Ovary (tissue), 3 donors: ENCODE measurements around the gene CRYBA2.

Source experiments
- POLR2A ChIP-seq: fragments of 450-650 bp; IDR thresholded peaks from one replicate; pipeline ENCODE4 v1.6.1; 2017; ENCODE audit warnings: antibody characterized with exemption, mild to moderate bottlenecking, moderate library complexity
- TF ChIP-seq, protein P1 (sequence below), 3 donors: fragments of 450-650 bp in 2 of 3; fragments of 200-600 bp in 1 of 3; IDR thresholded peaks; one replicate each; pipeline versions ENCODE4 v1.5.1 to v1.8.0; 2016 to 2022; ENCODE audit warnings: antibody characterized with exemption in 3 of 3, mild to moderate bottlenecking in 1 of 3
- donor health status: DM: no; HTN: no; CAD: no.

DNA sequence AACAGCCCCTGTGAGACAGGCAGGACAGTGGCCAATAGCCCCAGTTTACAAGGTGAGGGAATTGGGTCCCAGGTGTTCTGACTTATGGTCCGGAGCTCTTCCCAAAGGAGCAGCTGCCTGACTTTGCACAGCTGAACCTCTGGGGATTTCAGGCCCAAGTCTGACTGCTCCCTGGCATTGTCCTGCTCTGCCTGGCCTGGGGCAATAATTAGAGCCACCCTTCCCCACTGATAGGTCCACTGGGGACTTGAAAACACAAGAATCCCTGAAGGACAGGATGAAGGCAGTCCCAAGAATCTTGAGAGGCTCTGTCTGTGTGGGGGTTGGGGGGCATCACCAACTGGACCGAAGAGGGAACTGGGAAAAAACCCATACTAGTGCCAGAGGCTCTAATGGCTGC, 4.6 kb downstream of the CRYBA2 start:
- no peak for TF ChIP-seq POLR2A
- TF ChIP-seq, protein P1, sequence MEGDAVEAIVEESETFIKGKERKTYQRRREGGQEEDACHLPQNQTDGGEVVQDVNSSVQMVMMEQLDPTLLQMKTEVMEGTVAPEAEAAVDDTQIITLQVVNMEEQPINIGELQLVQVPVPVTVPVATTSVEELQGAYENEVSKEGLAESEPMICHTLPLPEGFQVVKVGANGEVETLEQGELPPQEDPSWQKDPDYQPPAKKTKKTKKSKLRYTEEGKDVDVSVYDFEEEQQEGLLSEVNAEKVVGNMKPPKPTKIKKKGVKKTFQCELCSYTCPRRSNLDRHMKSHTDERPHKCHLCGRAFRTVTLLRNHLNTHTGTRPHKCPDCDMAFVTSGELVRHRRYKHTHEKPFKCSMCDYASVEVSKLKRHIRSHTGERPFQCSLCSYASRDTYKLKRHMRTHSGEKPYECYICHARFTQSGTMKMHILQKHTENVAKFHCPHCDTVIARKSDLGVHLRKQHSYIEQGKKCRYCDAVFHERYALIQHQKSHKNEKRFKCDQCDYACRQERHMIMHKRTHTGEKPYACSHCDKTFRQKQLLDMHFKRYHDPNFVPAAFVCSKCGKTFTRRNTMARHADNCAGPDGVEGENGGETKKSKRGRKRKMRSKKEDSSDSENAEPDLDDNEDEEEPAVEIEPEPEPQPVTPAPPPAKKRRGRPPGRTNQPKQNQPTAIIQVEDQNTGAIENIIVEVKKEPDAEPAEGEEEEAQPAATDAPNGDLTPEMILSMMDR (IDR thresholded peaks at IDR 0.05) = no peak
